CD14-positive monocyte (primary cell): Measurements from ENCODE around the gene OCLN. TPM values are rescaled to one million over a fixed set of nuclear protein-coding genes. Genes with fewer than 3 reads are reported as not detected.
A peak's percentile ranks its signal among the peaks of the same experiment; 100 is the strongest.
"Not testable (repeated sequence)": the region's sequence is repeated elsewhere in the genome, so short reads cannot be mapped to it uniquely, and the experiment has no call there.

Source experiments
- DNase-seq, 3 donors: peaks; one replicate each; pipeline ENCODE4 v3.0.0-alpha.2; 2011 to 2022
- H2AFZ ChIP-seq: 2 replicates; pipeline ENCODE4 v1.6.0; 2012; ENCODE audit warnings: mild to moderate bottlenecking, low read depth, low read length, inconsistent platforms; ENCODE audit not compliant: insufficient read depth, poor library complexity, severe bottlenecking
- H3K27ac ChIP-seq, 2 donors: 1 replicate in 1 of 2; 2 replicates in 1 of 2; pipeline ENCODE4 v1.5.1; 2012 to 2013; ENCODE audit warnings: low read length in 2 of 2, control low read depth in 1 of 2, inconsistent platforms in 1 of 2, low read depth in 1 of 2, mild to moderate bottlenecking in 1 of 2
- H3K27me3 ChIP-seq, 2 donors: one replicate each; pipeline versions ENCODE4 v1.6.0 to v1.6.1; 2011 to 2013; ENCODE audit warnings: low read length in 2 of 2; ENCODE audit not compliant: control insufficient read depth in 2 of 2, insufficient read depth in 2 of 2
- H3K36me3 ChIP-seq, 2 donors: replicated peaks in 1 of 2; 1 replicate in 1 of 2; 2 replicates in 1 of 2; pipeline versions ENCODE4 v1.5.1 to v1.6.1; 2012 to 2013; ENCODE audit warnings: low read length in 2 of 2, control low read depth in 1 of 2, inconsistent platforms in 1 of 2, mild to moderate bottlenecking in 1 of 2; ENCODE audit not compliant: insufficient read depth in 2 of 2, control insufficient read depth in 1 of 2
- H3K4me1 ChIP-seq, 2 donors: 1 replicate in 1 of 2; 2 replicates in 1 of 2; pipeline versions ENCODE4 v1.5.1 to v1.6.1; 2012 to 2013; ENCODE audit warnings: low read length in 2 of 2, control low read depth in 1 of 2, inconsistent platforms in 1 of 2, mild to moderate bottlenecking in 1 of 2, moderate library complexity in 1 of 2; ENCODE audit not compliant: insufficient read depth in 2 of 2, control insufficient read depth in 1 of 2
- H3K4me2 ChIP-seq: replicated peaks from 2 replicates; pipeline ENCODE3; 2012; ENCODE audit warnings: low read length, moderate library complexity, mild to moderate bottlenecking; ENCODE audit not compliant: poor library complexity, severe bottlenecking; ENCODE audit errors: extremely low read depth
- H3K4me3 ChIP-seq, 3 experiments: fragments of 200-600 bp in 1 of 3; sonication (generic) in 1 of 3; replicated peaks in 1 of 3; 1 replicate in 2 of 3; 2 replicates in 1 of 3; pipeline ENCODE4 v1.5.1; 2011 to 2013; ENCODE audit warnings: low read length in 3 of 3, mild to moderate bottlenecking in 3 of 3, control low read depth in 2 of 3, low read depth in 2 of 3, inconsistent platforms in 1 of 3, moderate library complexity in 1 of 3
- H3K79me2 ChIP-seq: 2 replicates; pipeline ENCODE4 v1.6.0; 2012; ENCODE audit warnings: mild to moderate bottlenecking, control low read depth, inconsistent platforms, low read length, moderate library complexity; ENCODE audit not compliant: insufficient read depth
- H3K9ac ChIP-seq: 2 replicates; pipeline ENCODE4 v1.6.0; 2017; ENCODE audit warnings: low read length, mild to moderate bottlenecking; ENCODE audit not compliant: insufficient read depth, poor library complexity, severe bottlenecking
- H3K9me3 ChIP-seq, 2 donors: replicated peaks in 1 of 2; 1 replicate in 1 of 2; 2 replicates in 1 of 2; pipeline versions ENCODE4 v1.5.1 to v1.6.1; 2012 to 2013; ENCODE audit warnings: low read length in 2 of 2, control low read depth in 1 of 2; ENCODE audit not compliant: control insufficient read depth in 1 of 2, insufficient read depth in 1 of 2
- H4K20me1 ChIP-seq: 2 replicates; pipeline ENCODE4 v1.6.0; 2012; ENCODE audit warnings: mild to moderate bottlenecking, low read length, control low read depth, moderate library complexity; ENCODE audit not compliant: insufficient read depth
- H3K27ac Mint-ChIP-seq, 7 donors: one replicate each; pipeline ENCODE4 v1.8.0; 2020; ENCODE audit warnings: mild to moderate bottlenecking in 7 of 7, mixed read lengths in 7 of 7, moderate library complexity in 6 of 7, inconsistent platforms in 2 of 7
- H3K27me3 Mint-ChIP-seq, 3 donors: one replicate each; pipeline ENCODE4 v1.8.0; 2021 to 2022; ENCODE audit warnings: low read depth in 3 of 3, mild to moderate bottlenecking in 3 of 3, mixed read lengths in 3 of 3, moderate library complexity in 3 of 3, inconsistent platforms in 1 of 3
- H3K36me3 Mint-ChIP-seq, 2 donors: one replicate each; pipeline ENCODE4 v1.8.0; 2020; ENCODE audit warnings: mixed read lengths in 2 of 2, inconsistent platforms in 1 of 2, mild to moderate bottlenecking in 1 of 2
- H3K4me1 Mint-ChIP-seq: one replicate; pipeline ENCODE4 v1.8.0; 2020; ENCODE audit warnings: mild to moderate bottlenecking, mixed read lengths
- H3K4me3 Mint-ChIP-seq, 2 donors: one replicate each; pipeline ENCODE4 v1.8.0; 2020; ENCODE audit warnings: mild to moderate bottlenecking in 2 of 2, mixed read lengths in 2 of 2, moderate library complexity in 1 of 2
- H3K9me3 Mint-ChIP-seq, 7 donors: one replicate each; pipeline ENCODE4 v1.8.0; 2020 to 2022; ENCODE audit warnings: mixed read lengths in 7 of 7, mild to moderate bottlenecking in 6 of 7, moderate library complexity in 6 of 7, inconsistent platforms in 2 of 7
- WGBS: methylation state at CpG from one replicate; pipeline ENCODE4 v1.1.5; 2013; ENCODE audit warnings: missing lambda C conversion rate; ENCODE audit not compliant: insufficient coverage; 5-methylcytosine and 5-hydroxymethylcytosine counted together
- intact Hi-C, 2 donors: fragments of 100-400 bp; cut with micrococcal nuclease; formaldehyde crosslinking; loops; one replicate each; pipeline versions ENCODE4 v1.15.0 to v1.15.1; 2023
- polyA plus RNA-seq, 3 donors: library from polyadenylated mRNA; depleted of rRNA in 1 of 3; unstranded in 2 of 3; stranded (reverse) in 1 of 3; fragments of 300-500 nt in 2 of 3; fragments of >200 nt in 1 of 3; fragmentation: Illumina TruSeq in 2 of 3; gene quantifications; 1 replicate in 2 of 3; 2 replicates in 1 of 3; pipeline ENCODE4 v1.2.3, GENCODE V29; 2012 to 2021

OCLN gene
- polyA plus RNA-seq, 3 donors, result 0.03 to 0.15 TPM; not detected in 1

DNA sequence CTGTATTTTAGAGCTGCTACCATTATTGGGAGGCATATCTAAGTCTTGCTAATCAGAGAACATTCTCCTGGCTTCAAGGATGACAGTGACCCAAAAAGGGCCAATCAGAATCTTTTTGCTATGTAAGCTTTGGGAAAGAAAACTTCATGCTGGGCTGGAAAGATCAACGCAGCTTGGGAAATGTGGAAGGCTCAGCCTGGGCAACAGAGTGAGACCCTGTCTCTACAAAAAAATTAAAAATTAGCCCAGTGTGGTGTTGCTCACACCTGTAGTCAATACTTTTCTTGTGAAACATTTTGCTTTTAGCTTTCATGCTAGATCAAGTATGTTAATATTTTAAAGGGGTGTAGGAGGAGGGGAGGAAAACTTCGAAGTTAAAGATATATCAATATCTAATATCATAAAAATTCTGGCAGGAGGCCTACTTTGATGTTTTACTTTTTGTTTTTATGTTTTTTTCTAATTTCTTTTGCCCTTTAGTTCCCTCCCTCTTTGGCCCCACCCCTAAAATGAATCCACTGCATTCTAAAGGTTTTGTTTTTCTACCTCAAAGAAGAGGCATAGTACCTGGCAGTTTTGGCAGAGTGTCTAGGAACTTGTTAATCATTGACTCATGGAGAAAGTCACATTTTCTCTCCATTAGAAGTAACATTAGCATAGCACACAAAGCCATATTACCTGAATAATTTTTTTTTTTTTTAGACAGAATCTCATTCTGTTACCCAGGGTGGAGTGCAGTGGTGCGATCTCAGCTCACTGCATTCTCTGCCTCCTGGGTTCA is 50.4 kb downstream of the OCLN start:
- H3K4me3 Mint-ChIP-seq, H3K36me3 ChIP-seq, H2AFZ ChIP-seq, H3K4me2 ChIP-seq, H3K4me3 ChIP-seq, H3K4me1 Mint-ChIP-seq, H3K36me3 Mint-ChIP-seq, H3K4me1 ChIP-seq, intact Hi-C loops, H4K20me1 ChIP-seq, H3K9me3 Mint-ChIP-seq, H3K27ac Mint-ChIP-seq, H3K9me3 ChIP-seq, H3K79me2 ChIP-seq, DNase-seq, H3K27me3 ChIP-seq, H3K27me3 Mint-ChIP-seq, H3K9ac ChIP-seq, H3K27ac ChIP-seq: not testable (repeated sequence)
- WGBS, result no CpG with 5 or more reads among the region's 3 CpGs

DNA sequence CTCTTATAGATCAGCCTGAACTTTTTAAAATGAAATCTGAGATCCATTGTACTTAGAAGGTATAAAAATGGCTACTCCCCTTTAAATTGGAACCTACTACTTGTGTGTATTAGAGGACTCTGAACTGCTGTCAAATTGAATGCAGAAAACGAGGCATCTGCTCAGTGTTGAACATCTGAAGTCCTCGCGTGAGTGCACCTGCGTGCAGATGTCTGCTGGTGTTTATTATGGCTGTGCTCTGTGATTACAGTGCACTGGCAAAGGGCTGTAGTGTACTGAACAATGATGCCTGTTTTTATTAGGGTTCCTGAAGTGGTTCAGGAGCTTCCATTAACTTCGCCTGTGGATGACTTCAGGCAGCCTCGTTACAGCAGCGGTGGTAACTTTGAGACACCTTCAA is 52.0 kb downstream of the OCLN start:
- H3K4me1 ChIP-seq, H2AFZ ChIP-seq, H3K4me1 Mint-ChIP-seq, DNase-seq, H3K27ac ChIP-seq, intact Hi-C loops, H3K27ac Mint-ChIP-seq, H3K36me3 ChIP-seq, H3K4me3 ChIP-seq, H3K4me2 ChIP-seq, H3K9me3 Mint-ChIP-seq, H3K27me3 Mint-ChIP-seq, H3K4me3 Mint-ChIP-seq, H3K27me3 ChIP-seq, H3K36me3 Mint-ChIP-seq, H4K20me1 ChIP-seq, H3K79me2 ChIP-seq, H3K9me3 ChIP-seq, H3K9ac ChIP-seq: not testable (repeated sequence)
- WGBS, result no CpG with 5 or more reads among the region's 7 CpGs

DNA sequence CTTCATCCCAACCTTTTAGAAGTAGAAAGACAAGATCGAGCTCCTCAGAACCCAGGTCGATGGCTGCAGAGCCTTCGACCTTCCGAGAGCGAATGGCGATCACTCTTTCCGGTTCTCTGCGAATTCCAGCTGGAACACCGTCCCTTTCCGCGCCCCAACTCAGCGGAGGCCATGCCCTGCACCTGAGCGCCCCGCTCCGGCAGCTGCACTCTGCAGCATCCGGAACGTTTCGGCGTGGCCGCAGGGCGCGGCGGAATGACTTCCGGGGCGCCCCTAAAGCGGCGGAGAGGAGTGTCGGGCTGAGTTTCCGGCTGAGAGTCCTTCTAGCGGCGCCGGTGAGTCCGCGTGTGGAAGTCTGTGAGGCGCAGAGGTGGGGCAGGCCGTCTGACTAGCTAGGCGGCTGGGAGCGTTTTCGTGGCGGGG is 67.3 kb downstream of the OCLN start, which contains the start of gene GTF2H2C:
Gene GTF2H2C, plus strand, starts transcription at position 284 of the 423 bp plus-strand sequence. CDS start 4,942 bp downstream, outside the sequence.
- H3K9ac ChIP-seq, result not testable (repeated sequence)
- H2AFZ ChIP-seq, result peak within 1 kb of the TSS; percentile 82

DNA sequence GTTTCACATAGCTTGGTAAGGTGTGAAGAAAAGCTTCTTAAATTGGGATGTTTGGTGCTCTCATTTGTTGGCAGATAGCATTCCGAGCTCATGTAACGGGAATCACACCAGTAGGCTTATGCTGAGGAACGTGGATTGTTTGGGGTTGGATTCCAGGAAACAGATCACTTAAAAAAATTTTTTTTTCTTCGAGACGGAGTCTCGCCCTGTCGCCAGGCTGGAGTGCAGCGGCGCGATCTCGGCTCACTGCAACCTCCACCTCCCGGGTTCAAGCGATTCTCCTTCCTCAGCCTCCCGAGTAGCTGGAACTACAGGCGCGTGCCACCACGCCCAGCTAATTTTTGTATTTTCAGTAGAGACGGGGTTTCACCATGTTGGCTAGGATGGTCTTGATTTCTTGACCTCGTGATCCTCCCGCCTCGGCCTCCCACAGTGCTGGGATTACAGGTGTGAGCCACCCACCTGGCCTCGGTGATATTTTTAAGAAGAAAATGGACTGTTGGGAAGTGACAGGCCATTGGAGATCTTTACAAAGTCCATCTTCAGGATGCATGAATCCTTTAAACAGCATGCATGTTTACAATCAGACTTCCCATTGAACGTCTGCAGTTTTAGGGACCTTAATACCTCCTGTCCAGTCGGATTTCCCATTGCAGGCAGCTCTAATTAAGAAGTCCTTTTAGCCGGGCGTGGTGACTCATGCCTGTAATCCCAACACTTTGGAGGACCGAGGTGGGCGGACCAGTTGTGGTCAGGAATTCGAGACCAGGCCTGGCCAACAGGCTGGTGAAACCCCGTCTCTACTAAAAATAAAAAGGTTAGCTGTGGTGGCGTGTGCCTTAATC is 68.2 kb downstream of the OCLN start:
- H3K27ac Mint-ChIP-seq, H2AFZ ChIP-seq, DNase-seq, intact Hi-C loops, H3K27me3 ChIP-seq, H3K9me3 ChIP-seq, H3K4me1 ChIP-seq, H3K4me1 Mint-ChIP-seq, H3K9me3 Mint-ChIP-seq, H4K20me1 ChIP-seq, H3K36me3 ChIP-seq, H3K36me3 Mint-ChIP-seq, H3K27ac ChIP-seq, H3K27me3 Mint-ChIP-seq, H3K9ac ChIP-seq, H3K79me2 ChIP-seq: not testable (repeated sequence)
- Histone ChIP-seq H3K4me2 (peak overlapping the region; percentile 44), H3K4me3 (peak overlapping the region; percentile 16 to 66 (median 22))
- no CpG with 5 or more reads among the region's 31 CpGs for WGBS
- peak overlapping the region; percentile 73 to 76 for H3K4me3 Mint-ChIP-seq

More for the DNA sequence above, 67.3 kb downstream of the OCLN start, which contains the start of gene GTF2H2C:
- peak within 1 kb of the TSS; percentile 51 for H3K4me2 ChIP-seq
- H3K36me3 Mint-ChIP-seq, H3K27ac ChIP-seq, H3K36me3 ChIP-seq, H3K9me3 Mint-ChIP-seq, intact Hi-C loops, H3K79me2 ChIP-seq, H3K27me3 Mint-ChIP-seq, H3K9me3 ChIP-seq, H3K4me1 ChIP-seq, H3K27me3 ChIP-seq, H3K4me1 Mint-ChIP-seq, H4K20me1 ChIP-seq: not testable (repeated sequence)
- peak within 1 kb of the TSS; percentile 64 to 93 (median 75) for H3K27ac Mint-ChIP-seq
- DNase-seq, result peak; percentile 48 to 62 (median 61)
- H3K4me3 ChIP-seq, result peak within 1 kb of the TSS; percentile 38 to 66 (median 42)
- peak within 1 kb of the TSS; percentile 88 to 92 for H3K4me3 Mint-ChIP-seq
- 0% methylated on average over 1 of the region's 40 CpGs for WGBS
